Measurements from ENCODE around the gene TBC1D10A. TPM values are rescaled to one million over a fixed set of nuclear protein-coding genes. Genes with fewer than 3 reads are reported as not detected.
A peak's percentile ranks its signal among the peaks of the same experiment; 100 is the strongest.

The TBC1D10A gene
- total RNA-seq, 1 donor, result 12.9 TPM

- TF ChIP-seq CTCF (IDR thresholded peaks at IDR 0.05; ENCODE audit: insufficient read depth, low read length), result no peak
- no peak for DNase-seq (ENCODE audit: low read depth)
- no peak overlapping the region for H3K4me3 ChIP-seq (ENCODE audit: low read depth, low read length)
Observed at GRCh38 chr22:30314915-30315314, 11.8 kb downstream of the TBC1D10A start.

- no peak for TF ChIP-seq CTCF (IDR thresholded peaks at IDR 0.05; ENCODE audit: insufficient read depth, low read length)
- H3K4me3 ChIP-seq (ENCODE audit: low read depth, low read length), result no peak overlapping the region
- DNase-seq (ENCODE audit: low read depth), result no peak
Observed at GRCh38 chr22:30313527-30314363, 13.0 kb downstream of the TBC1D10A start.

GRCh38 chr22:30312053-30312452 lies 14.7 kb downstream of the TBC1D10A start:
- TF ChIP-seq CTCF (IDR thresholded peaks at IDR 0.05; ENCODE audit: insufficient read depth, low read length), result no peak
- H3K4me3 ChIP-seq (ENCODE audit: low read depth, low read length), result no peak overlapping the region
- peak; percentile 74 for DNase-seq (ENCODE audit: low read depth)

- TF ChIP-seq CTCF (IDR thresholded peaks at IDR 0.05; ENCODE audit: insufficient read depth, low read length), result no peak
- peak; percentile 95 for DNase-seq (ENCODE audit: low read depth)
Observed at GRCh38 chr22:30310881-30311771, 15.6 kb downstream of the TBC1D10A start.

GRCh38 chr22:30309951-30310741 lies 16.6 kb downstream of the TBC1D10A start:
- TF ChIP-seq CTCF (IDR thresholded peaks at IDR 0.05; ENCODE audit: insufficient read depth, low read length), result no peak
- H3K4me3 ChIP-seq (ENCODE audit: low read depth, low read length), result no peak overlapping the region
- peak; percentile 70 for DNase-seq (ENCODE audit: low read depth)

More at GRCh38 chr22:30310881-30311771, 15.6 kb downstream of the TBC1D10A start:
- peak overlapping the region; percentile 33 for H3K4me3 ChIP-seq (ENCODE audit: low read depth, low read length)

GRCh38 chr22:30308518-30309230 lies 18.1 kb downstream of the TBC1D10A start:
- no peak overlapping the region for H3K4me3 ChIP-seq (ENCODE audit: low read depth, low read length)
- TF ChIP-seq CTCF (IDR thresholded peaks at IDR 0.05; ENCODE audit: insufficient read depth, low read length), result no peak
- no peak for DNase-seq (ENCODE audit: low read depth)
